H1 (cell line): ENCODE results near the gene LPAR2. TPM values are rescaled to one million over a fixed set of nuclear protein-coding genes. Genes with fewer than 3 reads are reported as not detected.

Experiments used
- BACH1 ChIP-seq: IDR thresholded peaks from 2 replicates; pipeline ENCODE4 v1.6.1; 2012; ENCODE audit warnings: low read length, improper control_type of control experiment
- CEBPB ChIP-seq: IDR thresholded peaks from 2 replicates; pipeline ENCODE4 v1.6.1; 2012; ENCODE audit warnings: low read depth, low read length
- CHD2 ChIP-seq: IDR thresholded peaks from 2 replicates; pipeline ENCODE4 v1.6.1; 2012; ENCODE audit warnings: low read length, improper control_type of control experiment
- JUN ChIP-seq: IDR thresholded peaks from 2 replicates; pipeline ENCODE4 v1.6.1; 2011; ENCODE audit warnings: low read depth, mild to moderate bottlenecking, improper control_type of control experiment, low read length
- KDM1A ChIP-seq: fragments of 200-600, 300-600 bp; sonication (generic); IDR thresholded peaks from 2 replicates; pipeline ENCODE4 v1.7.1; 2016; ENCODE audit warnings: mild to moderate bottlenecking, low read length, borderline replicate concordance
- POLR2A ChIP-seq, 2 experiments: IDR thresholded peaks; 1 replicate in 1 of 2; 2 replicates in 1 of 2; pipeline ENCODE4 v1.6.1; 2011; ENCODE audit warnings: low read depth in 2 of 2, low read length in 2 of 2, mild to moderate bottlenecking in 2 of 2; ENCODE audit errors: control extremely low read depth in 1 of 2
- POLR2AphosphoS5 ChIP-seq: IDR thresholded peaks from 2 replicates; pipeline ENCODE4 v1.6.1; 2011; ENCODE audit warnings: low read depth, low read length
- SRF ChIP-seq: IDR thresholded peaks from 2 replicates; pipeline ENCODE4 v1.6.1; 2011; ENCODE audit warnings: mild to moderate bottlenecking, low read depth, low read length, moderate library complexity
- TAF1 ChIP-seq: IDR thresholded peaks from 2 replicates; pipeline ENCODE4 v1.6.1; 2011; ENCODE audit warnings: mild to moderate bottlenecking, low read depth, low read length
- TBP ChIP-seq: IDR thresholded peaks from 2 replicates; pipeline ENCODE4 v1.6.1; 2011; ENCODE audit warnings: low read depth, low read length, improper control_type of control experiment
- polyA plus RNA-seq, 7 experiments: library from polyadenylated mRNA; depleted of rRNA in 3 of 7; stranded (reverse) in 5 of 7; unstranded in 2 of 7; fragments of >200 nt in 5 of 7; fragments of 200-250 nt in 2 of 7; gene quantifications; 1 replicate in 5 of 7; 2 replicates in 1 of 7; 4 replicates in 1 of 7; pipeline versions ENCODE4 v1.2.1 to v1.2.3, GENCODE V29; 2011 to 2013; ENCODE audit warnings: missing spikeins in 2 of 7, mixed read lengths in 2 of 7
- total RNA-seq: library from RNA; stranded (reverse); fragmentation: NEBNext Ultra II Directional; extraction: Animal tissue kit (Norgen Biotek cat#: 25700); gene quantifications from 2 replicates; pipeline ENCODE4 v1.2.1, GENCODE V29; 2021
- TF ChIP-seq, protein P1 (sequence below): fragments of 300-600 bp; sonication (generic); IDR thresholded peaks from 2 replicates; pipeline ENCODE4 v1.7.1; 2012; ENCODE audit warnings: low read length, moderate library complexity, mild to moderate bottlenecking, inconsistent platforms; ENCODE audit not compliant: insufficient replicate concordance

The LPAR2 gene
- total and polyA plus RNA-seq, 2 of the 8 experiments (the other 6 are each of a cell fraction or from before 2014, with no cell fraction given) = 47.6 to 70.2 TPM

DNA sequence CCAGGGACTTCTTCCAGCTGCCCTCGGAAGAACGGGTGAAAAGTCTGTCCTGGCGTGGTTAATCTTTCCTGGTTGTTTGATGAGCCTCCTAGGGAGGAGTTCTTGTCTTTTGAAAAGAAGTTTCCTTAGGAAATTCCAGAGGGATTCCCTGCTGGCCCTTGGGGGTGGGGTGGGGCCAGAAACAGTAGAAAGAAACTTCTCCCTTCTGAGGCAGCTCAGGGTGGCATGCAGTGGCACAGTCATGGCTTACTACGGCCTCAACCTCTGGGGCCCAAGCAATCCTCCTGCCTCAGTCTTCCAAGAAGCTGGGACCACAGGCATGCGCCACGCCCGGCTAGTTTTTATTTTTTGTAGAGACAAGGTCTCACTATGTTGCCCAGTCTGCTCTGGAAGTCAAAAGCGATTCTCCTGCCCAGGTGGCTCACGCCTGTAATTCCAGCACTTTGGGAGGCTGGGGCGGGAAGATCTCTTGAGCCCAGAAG, 42.1 kb upstream of the LPAR2 start (continued):
- TF ChIP-seq, protein P1, sequence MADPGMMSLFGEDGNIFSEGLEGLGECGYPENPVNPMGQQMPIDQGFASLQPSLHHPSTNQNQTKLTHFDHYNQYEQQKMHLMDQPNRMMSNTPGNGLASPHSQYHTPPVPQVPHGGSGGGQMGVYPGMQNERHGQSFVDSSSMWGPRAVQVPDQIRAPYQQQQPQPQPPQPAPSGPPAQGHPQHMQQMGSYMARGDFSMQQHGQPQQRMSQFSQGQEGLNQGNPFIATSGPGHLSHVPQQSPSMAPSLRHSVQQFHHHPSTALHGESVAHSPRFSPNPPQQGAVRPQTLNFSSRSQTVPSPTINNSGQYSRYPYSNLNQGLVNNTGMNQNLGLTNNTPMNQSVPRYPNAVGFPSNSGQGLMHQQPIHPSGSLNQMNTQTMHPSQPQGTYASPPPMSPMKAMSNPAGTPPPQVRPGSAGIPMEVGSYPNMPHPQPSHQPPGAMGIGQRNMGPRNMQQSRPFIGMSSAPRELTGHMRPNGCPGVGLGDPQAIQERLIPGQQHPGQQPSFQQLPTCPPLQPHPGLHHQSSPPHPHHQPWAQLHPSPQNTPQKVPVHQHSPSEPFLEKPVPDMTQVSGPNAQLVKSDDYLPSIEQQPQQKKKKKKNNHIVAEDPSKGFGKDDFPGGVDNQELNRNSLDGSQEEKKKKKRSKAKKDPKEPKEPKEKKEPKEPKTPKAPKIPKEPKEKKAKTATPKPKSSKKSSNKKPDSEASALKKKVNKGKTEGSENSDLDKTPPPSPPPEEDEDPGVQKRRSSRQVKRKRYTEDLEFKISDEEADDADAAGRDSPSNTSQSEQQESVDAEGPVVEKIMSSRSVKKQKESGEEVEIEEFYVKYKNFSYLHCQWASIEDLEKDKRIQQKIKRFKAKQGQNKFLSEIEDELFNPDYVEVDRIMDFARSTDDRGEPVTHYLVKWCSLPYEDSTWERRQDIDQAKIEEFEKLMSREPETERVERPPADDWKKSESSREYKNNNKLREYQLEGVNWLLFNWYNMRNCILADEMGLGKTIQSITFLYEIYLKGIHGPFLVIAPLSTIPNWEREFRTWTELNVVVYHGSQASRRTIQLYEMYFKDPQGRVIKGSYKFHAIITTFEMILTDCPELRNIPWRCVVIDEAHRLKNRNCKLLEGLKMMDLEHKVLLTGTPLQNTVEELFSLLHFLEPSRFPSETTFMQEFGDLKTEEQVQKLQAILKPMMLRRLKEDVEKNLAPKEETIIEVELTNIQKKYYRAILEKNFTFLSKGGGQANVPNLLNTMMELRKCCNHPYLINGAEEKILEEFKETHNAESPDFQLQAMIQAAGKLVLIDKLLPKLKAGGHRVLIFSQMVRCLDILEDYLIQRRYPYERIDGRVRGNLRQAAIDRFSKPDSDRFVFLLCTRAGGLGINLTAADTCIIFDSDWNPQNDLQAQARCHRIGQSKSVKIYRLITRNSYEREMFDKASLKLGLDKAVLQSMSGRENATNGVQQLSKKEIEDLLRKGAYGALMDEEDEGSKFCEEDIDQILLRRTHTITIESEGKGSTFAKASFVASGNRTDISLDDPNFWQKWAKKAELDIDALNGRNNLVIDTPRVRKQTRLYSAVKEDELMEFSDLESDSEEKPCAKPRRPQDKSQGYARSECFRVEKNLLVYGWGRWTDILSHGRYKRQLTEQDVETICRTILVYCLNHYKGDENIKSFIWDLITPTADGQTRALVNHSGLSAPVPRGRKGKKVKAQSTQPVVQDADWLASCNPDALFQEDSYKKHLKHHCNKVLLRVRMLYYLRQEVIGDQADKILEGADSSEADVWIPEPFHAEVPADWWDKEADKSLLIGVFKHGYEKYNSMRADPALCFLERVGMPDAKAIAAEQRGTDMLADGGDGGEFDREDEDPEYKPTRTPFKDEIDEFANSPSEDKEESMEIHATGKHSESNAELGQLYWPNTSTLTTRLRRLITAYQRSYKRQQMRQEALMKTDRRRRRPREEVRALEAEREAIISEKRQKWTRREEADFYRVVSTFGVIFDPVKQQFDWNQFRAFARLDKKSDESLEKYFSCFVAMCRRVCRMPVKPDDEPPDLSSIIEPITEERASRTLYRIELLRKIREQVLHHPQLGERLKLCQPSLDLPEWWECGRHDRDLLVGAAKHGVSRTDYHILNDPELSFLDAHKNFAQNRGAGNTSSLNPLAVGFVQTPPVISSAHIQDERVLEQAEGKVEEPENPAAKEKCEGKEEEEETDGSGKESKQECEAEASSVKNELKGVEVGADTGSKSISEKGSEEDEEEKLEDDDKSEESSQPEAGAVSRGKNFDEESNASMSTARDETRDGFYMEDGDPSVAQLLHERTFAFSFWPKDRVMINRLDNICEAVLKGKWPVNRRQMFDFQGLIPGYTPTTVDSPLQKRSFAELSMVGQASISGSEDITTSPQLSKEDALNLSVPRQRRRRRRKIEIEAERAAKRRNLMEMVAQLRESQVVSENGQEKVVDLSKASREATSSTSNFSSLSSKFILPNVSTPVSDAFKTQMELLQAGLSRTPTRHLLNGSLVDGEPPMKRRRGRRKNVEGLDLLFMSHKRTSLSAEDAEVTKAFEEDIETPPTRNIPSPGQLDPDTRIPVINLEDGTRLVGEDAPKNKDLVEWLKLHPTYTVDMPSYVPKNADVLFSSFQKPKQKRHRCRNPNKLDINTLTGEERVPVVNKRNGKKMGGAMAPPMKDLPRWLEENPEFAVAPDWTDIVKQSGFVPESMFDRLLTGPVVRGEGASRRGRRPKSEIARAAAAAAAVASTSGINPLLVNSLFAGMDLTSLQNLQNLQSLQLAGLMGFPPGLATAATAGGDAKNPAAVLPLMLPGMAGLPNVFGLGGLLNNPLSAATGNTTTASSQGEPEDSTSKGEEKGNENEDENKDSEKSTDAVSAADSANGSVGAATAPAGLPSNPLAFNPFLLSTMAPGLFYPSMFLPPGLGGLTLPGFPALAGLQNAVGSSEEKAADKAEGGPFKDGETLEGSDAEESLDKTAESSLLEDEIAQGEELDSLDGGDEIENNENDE = no peak
- TF ChIP-seq BACH1 = no peak
- TF ChIP-seq CHD2 = no peak; the same call in 1 of the 2 replicates
- no peak; the same call in 1 of the 2 replicates for TF ChIP-seq POLR2AphosphoS5
- no peak for TF ChIP-seq CEBPB
- peak in 1 of 2 experiments; percentile 62; a peak in 1 of 3 replicates for TF ChIP-seq POLR2A (IDR thresholded peaks at IDR 0.05; ENCODE audit: control extremely low read depth in 1 of 2, low read depth in 2 of 2, low read length in 2 of 2)
- TF ChIP-seq KDM1A = peak; percentile 67; the same call in 1 of the 2 replicates
- TF ChIP-seq JUN = no peak
- no peak for TF ChIP-seq SRF
- TF ChIP-seq TBP = peak; percentile 59; the same call in 1 of the 2 replicates
- peak; percentile 44; the same call in 1 of the 2 replicates for TF ChIP-seq TAF1
